Calu3 (cell line): Measurements from ENCODE around the gene BRICD5. TPM values are rescaled to one million over a fixed set of nuclear protein-coding genes. Genes with fewer than 3 reads are reported as not detected.

Experiments used
- BruUV-seq: library from RNA; stranded (reverse); fragments of 400-500 nt; replicated peaks from 2 replicates; lab custom pipeline; 2021; lab: Mats Ljungman, UMichigan
- CTCF ChIA-PET: fragments of 300-600 bp; sonication (Branson Sonifier 250); formaldehyde crosslinking; loops from one replicate; lab custom pipeline; 2022; ENCODE audit warnings: antibody characterized with exemption; lab: Charles Lee
- DNase-seq: peaks from one replicate; pipeline ENCODE4 v3.0.0; 2022
- H3K27ac Mint-ChIP-seq: one replicate; pipeline ENCODE4 v1.8.0; 2022; ENCODE audit warnings: mixed read lengths; ENCODE audit not compliant: unreplicated experiment
- H3K27me3 Mint-ChIP-seq: one replicate; pipeline ENCODE4 v1.8.0; 2022; ENCODE audit warnings: mixed read lengths; ENCODE audit not compliant: unreplicated experiment
- H3K36me3 Mint-ChIP-seq: one replicate; pipeline ENCODE4 v1.8.0; 2022; ENCODE audit warnings: mild to moderate bottlenecking, moderate library complexity, mixed read lengths; ENCODE audit not compliant: insufficient read depth, unreplicated experiment
- H3K4me1 Mint-ChIP-seq: one replicate; pipeline ENCODE4 v1.8.0; 2022; ENCODE audit warnings: mild to moderate bottlenecking, low read depth, mixed read lengths; ENCODE audit not compliant: unreplicated experiment
- H3K4me3 Mint-ChIP-seq: one replicate; pipeline ENCODE4 v1.8.0; 2022; ENCODE audit warnings: mild to moderate bottlenecking, low read depth, moderate library complexity, mixed read lengths; ENCODE audit not compliant: unreplicated experiment
- H3K9me3 Mint-ChIP-seq: one replicate; pipeline ENCODE4 v1.8.0; 2022; ENCODE audit warnings: low read depth, mixed read lengths; ENCODE audit not compliant: unreplicated experiment
- intact Hi-C: fragments of 100-400 bp; cut with micrococcal nuclease; formaldehyde crosslinking; loops from one replicate; pipeline ENCODE4 v1.10.0; 2022; ENCODE audit not compliant: unreplicated experiment
- total RNA-seq: library from RNA; stranded (reverse); gene quantifications from 2 replicates; pipeline ENCODE4 v1.2.3, GENCODE V29; 2022
- TF ChIP-seq, protein P1 (sequence below): fragments of 200-600 bp; IDR thresholded peaks from one replicate; pipeline ENCODE4 v1.8.0; 2022; ENCODE audit warnings: antibody characterized with exemption; ENCODE audit not compliant: unreplicated experiment

BRICD5 gene
- total RNA-seq, 1 experiment from 2014 or later: 17.3 TPM

- no peaks in the 10 kb centered on the region for H3K27me3 Mint-ChIP-seq
- TF ChIP-seq, protein P1, sequence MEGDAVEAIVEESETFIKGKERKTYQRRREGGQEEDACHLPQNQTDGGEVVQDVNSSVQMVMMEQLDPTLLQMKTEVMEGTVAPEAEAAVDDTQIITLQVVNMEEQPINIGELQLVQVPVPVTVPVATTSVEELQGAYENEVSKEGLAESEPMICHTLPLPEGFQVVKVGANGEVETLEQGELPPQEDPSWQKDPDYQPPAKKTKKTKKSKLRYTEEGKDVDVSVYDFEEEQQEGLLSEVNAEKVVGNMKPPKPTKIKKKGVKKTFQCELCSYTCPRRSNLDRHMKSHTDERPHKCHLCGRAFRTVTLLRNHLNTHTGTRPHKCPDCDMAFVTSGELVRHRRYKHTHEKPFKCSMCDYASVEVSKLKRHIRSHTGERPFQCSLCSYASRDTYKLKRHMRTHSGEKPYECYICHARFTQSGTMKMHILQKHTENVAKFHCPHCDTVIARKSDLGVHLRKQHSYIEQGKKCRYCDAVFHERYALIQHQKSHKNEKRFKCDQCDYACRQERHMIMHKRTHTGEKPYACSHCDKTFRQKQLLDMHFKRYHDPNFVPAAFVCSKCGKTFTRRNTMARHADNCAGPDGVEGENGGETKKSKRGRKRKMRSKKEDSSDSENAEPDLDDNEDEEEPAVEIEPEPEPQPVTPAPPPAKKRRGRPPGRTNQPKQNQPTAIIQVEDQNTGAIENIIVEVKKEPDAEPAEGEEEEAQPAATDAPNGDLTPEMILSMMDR: no peak
- H3K36me3 Mint-ChIP-seq: peaks cover 77% of the 10 kb centered on the region
- BruUV-seq: no TSS peak
- no peak for DNase-seq
- intact Hi-C loops: no loop called here
- no peak overlapping the region for H3K27ac Mint-ChIP-seq
- no peak overlapping the region for H3K4me3 Mint-ChIP-seq
- CTCF ChIA-PET: no interaction called here
- H3K4me1 Mint-ChIP-seq: peaks cover 8% of the 10 kb centered on the region
- H3K9me3 Mint-ChIP-seq: no peaks in the 10 kb centered on the region
Observed at GRCh38 chr16:2238150-2238837, 27.6 kb upstream of the BRICD5 start.

- BruUV-seq: no TSS peak
- Mint-ChIP-seq H3K36me3 (peaks cover 70% of the 10 kb centered on the region), H3K27ac (no peak overlapping the region), H3K4me3 (no peak overlapping the region), H3K4me1 (peaks cover 8% of the 10 kb centered on the region), H3K27me3 (no peaks in the 10 kb centered on the region), H3K9me3 (no peaks in the 10 kb centered on the region)
- no peak for DNase-seq
- CTCF ChIA-PET: no interaction called here
- TF ChIP-seq, protein P1: no peak
- intact Hi-C loops: no loop called here
Observed at GRCh38 chr16:2237493-2238149, 27.0 kb upstream of the BRICD5 start.

DNA sequence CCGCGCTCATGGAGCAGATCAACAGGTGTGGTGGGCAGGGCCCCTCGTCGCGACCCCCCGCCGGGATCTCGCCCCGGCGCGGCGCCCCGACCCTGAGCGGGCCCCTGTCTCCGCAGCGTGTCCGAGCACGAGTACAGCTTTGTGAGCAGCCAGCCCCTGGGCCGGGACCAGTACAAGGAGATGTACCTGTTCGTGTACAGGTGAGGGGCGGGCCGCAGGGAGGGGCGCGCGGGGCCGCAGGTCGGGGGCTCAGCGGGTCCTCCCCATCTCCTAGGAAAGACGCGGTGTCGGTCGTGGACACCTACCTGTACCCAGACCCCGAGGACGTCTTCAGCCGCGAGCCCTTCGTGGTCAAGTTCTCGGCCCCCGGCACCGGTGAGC is 26.4 kb upstream of the BRICD5 start:
- Mint-ChIP-seq H3K27ac (no peak overlapping the region), H3K36me3 (peaks cover 70% of the 10 kb centered on the region), H3K4me1 (peaks cover 8% of the 10 kb centered on the region), H3K9me3 (no peaks in the 10 kb centered on the region), H3K27me3 (no peaks in the 10 kb centered on the region), H3K4me3 (no peak overlapping the region)
- CTCF ChIA-PET: no interaction called here
- no TSS peak for BruUV-seq
- DNase-seq: no peak
- intact Hi-C loops: no loop called here
- TF ChIP-seq, protein P1: no peak

DNA sequence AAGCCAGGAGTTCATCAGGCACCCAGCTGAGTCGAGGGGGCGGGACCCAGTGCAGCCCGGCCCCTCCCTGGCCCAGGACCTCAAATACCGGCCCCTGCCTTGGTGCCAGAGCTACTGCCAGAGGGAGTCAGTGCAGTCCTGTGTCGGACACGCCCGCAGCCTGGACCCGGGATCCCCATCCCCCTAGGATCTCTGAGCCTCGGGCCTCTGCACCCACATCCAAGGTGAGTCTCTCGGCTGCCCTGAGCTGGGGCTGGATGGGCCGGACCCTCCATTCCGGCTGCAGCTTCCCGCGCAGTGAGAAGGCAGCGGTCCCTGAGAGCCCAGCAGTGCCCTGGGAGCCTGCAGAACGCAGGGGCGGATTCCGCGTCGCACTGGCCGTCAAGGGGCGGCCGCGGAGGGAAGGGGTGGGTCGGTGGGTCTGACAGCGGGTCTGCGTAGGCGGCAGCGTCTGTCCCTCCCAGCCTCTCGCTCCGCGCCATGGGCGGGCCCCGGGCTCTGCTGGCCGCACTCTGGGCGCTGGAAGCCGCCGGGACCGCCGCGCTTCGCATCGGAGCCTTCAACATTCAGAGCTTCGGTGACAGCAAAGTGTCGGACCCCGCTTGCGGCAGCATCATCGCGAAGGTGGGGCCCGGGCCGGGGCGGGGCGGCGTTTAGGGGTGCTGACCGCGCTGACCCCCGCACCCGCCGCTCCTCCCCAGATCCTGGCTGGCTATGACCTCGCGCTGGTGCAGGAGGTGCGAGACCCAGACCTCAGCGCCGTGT is 25.9 kb upstream of the BRICD5 start, which contains the start of gene DNASE1L2:
TSS of gene DNASE1L2 (plus strand) at position 108 of the 765 bp plus-strand sequence. CDS start at position 481, 373 bp downstream.
- peak within 1 kb of the TSS; percentile 32 for H3K4me3 Mint-ChIP-seq
- no peak for DNase-seq
- TF ChIP-seq, protein P1: no peak

More for the DNA sequence above, 25.9 kb upstream of the BRICD5 start, which contains the start of gene DNASE1L2:
- no TSS peak for BruUV-seq
- CTCF ChIA-PET: no interaction called here
- H3K9me3 Mint-ChIP-seq: no peaks in the 10 kb centered on the region
- intact Hi-C loops: no loop called here
- peaks cover 69% of the 10 kb centered on the region for H3K36me3 Mint-ChIP-seq
- no peaks in the 10 kb centered on the region for H3K27me3 Mint-ChIP-seq
- peaks cover 8% of the 10 kb centered on the region for H3K4me1 Mint-ChIP-seq
- H3K27ac Mint-ChIP-seq: peak within 1 kb of the TSS; percentile 31
